SK-N-MC (cell line): Measurements from ENCODE around the gene ARHGEF6.
A peak's percentile ranks its signal among the peaks of the same experiment; 100 is the strongest.

ENCODE experiments used
- DNase-seq: peaks from one replicate; pipeline ENCODE4 v3.0.0-alpha.2; 2011; ENCODE audit warnings: low read depth, low spot score
- H3K27ac ChIP-seq: fragments of 200-600 bp; sonication (generic); 2 replicates; pipeline ENCODE4 v1.5.1; 2016; ENCODE audit warnings: mixed run types
- H3K36me3 ChIP-seq: fragments of 200-600 bp; sonication (generic); 2 replicates; pipeline ENCODE4 v1.6.1; 2017; ENCODE audit warnings: antibody characterized with exemption, low read length, mixed read lengths; ENCODE audit not compliant: insufficient read depth
- H3K4me3 ChIP-seq: fragments of 200-600 bp; sonication (generic); 2 replicates; pipeline ENCODE4 v1.5.1; 2016
- H3K9ac ChIP-seq: fragments of 200-600 bp; sonication (generic); 2 replicates; pipeline ENCODE4 v1.8.0; 2017; ENCODE audit warnings: mixed run types, mixed read lengths; ENCODE audit not compliant: insufficient read length
- H3K9me3 ChIP-seq: fragments of 200-600 bp; sonication (generic); 2 replicates; pipeline ENCODE4 v1.6.1; 2017; ENCODE audit warnings: low read depth, mild to moderate bottlenecking, antibody characterized with exemption, low read length, moderate library complexity, mixed read lengths
- EZH2 ChIP-seq: fragments of 200-600 bp; sonication (generic); IDR thresholded peaks from one replicate; pipeline ENCODE4 v1.6.1; 2017; ENCODE audit warnings: antibody characterized with exemption
- FOXP2 ChIP-seq: optimal IDR thresholded peaks from 2 replicates; pipeline ENCODE3; 2011; ENCODE audit warnings: mild to moderate bottlenecking, moderate library complexity; ENCODE audit not compliant: insufficient read depth; ENCODE audit errors: extremely low read length, control extremely low read depth
- POLR2AphosphoS5 ChIP-seq: IDR thresholded peaks from 2 replicates; pipeline ENCODE4 v1.6.1; 2012; ENCODE audit warnings: mild to moderate bottlenecking, low read depth, low read length, borderline replicate concordance

ARHGEF6 gene

DNA sequence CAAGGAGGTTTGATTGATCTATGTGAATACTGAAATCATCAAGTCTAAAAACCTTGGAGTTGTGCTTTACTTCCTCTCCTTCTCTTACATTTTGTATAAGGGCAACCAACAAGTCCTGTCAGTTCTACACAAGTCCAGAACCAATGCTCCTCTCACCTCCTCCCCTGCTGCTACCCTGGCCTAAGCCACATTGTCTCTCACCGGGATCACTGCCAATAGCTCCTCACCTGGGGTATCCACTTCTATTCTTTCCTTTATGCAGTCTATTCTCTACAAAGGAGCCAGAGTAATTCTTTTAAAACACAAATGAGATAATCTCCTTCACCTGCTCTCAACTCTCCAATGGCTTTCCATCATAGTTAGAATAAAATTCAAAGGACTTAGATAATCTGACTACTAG, 13.3 kb upstream of the ARHGEF6 start:
- no peak overlapping the region for H3K4me3 ChIP-seq
- DNase-seq, result no peak

DNA sequence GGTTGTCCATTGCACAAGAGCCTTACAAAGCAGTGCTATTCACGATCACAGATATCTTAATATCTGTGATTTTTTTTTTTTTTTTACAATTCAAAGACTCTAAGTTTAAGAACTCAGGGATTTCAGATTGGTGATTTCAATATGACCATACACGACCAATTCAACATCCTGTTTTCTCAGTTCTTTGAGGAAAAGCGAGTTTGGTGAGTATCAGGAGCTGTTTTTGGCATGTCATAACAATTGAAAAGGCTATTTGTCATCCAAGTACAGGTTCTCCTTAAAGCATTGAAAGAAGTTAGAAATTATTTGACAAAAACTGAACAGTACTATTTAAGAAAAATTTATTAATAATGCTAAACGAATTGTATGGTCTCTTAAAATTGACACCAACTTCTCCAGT, 9.1 kb upstream of the ARHGEF6 start:
- no peak for DNase-seq
- TF ChIP-seq POLR2AphosphoS5 (no peak), EZH2 (no peak), FOXP2 (no peak)
- H3K9me3 ChIP-seq, result no peaks in the 10 kb centered on the region
- H3K36me3 ChIP-seq, result no peaks in the 10 kb centered on the region
- H3K9ac ChIP-seq, result no peak overlapping the region
- no peak overlapping the region for H3K27ac ChIP-seq
- H3K4me3 ChIP-seq, result no peak overlapping the region

More for the DNA sequence above, 13.3 kb upstream of the ARHGEF6 start:
- Histone ChIP-seq H3K9ac (no peak overlapping the region), H3K27ac (no peak overlapping the region), H3K9me3 (no peaks in the 10 kb centered on the region), H3K36me3 (no peaks in the 10 kb centered on the region)
- no peak for TF ChIP-seq FOXP2
- no peak for TF ChIP-seq POLR2AphosphoS5
- no peak for TF ChIP-seq EZH2

DNA sequence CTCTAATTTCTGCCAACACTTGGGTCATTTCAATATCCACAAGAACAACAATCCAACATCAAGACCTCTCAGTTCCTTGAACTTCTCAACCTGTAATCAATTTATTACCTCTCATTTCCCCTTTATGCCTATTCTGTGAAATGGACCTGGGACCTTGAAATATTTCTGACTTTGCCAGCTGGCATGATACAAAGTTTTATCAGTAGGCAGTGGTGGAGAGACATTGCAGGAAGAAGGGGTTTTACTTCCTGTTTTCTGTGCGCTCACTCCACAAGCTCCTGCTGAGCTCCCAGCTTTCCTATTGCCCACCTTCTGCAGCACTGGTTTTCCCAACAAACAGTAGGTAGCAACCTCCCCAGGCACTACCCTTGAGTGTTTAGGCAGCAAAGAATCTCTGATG, 3.5 kb upstream of the ARHGEF6 start:
- 0 out of 2 replicates have a peak overlapping the region, but pooled peaks have one; percentile 25 for H3K27ac ChIP-seq
- H3K9ac ChIP-seq, result no peak overlapping the region
- H3K9me3 ChIP-seq, result no peaks in the 10 kb centered on the region
- H3K36me3 ChIP-seq, result no peaks in the 10 kb centered on the region
- no peak overlapping the region for H3K4me3 ChIP-seq
- DNase-seq, result no peak
- TF ChIP-seq FOXP2 (no peak), POLR2AphosphoS5 (no peak), EZH2 (no peak)

DNA sequence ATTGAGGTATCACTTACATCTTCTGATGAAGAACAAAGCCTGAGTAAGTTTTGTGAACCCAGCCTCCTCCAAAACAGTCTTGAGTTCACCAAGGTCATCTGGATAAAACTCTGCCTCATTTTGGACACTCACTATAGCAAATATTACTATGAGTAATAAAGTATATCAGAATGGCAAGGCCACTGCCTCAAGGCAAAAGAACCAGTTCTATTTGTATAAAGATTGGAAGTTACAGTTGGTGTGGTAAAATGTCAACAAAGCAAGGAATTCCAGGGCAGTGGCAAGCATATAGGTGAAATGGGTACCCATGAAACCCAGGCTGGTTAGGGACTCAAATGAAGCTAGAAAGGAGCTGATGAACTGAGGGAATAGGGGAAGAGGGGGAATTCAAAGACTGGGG, 2.4 kb upstream of the ARHGEF6 start:
- Histone ChIP-seq H3K9me3 (no peaks in the 10 kb centered on the region), H3K36me3 (no peaks in the 10 kb centered on the region), H3K9ac (no peak overlapping the region), H3K27ac (no peak overlapping the region), H3K4me3 (no peak overlapping the region)
- TF ChIP-seq FOXP2 (no peak), EZH2 (no peak), POLR2AphosphoS5 (no peak)
- DNase-seq, result no peak

DNA sequence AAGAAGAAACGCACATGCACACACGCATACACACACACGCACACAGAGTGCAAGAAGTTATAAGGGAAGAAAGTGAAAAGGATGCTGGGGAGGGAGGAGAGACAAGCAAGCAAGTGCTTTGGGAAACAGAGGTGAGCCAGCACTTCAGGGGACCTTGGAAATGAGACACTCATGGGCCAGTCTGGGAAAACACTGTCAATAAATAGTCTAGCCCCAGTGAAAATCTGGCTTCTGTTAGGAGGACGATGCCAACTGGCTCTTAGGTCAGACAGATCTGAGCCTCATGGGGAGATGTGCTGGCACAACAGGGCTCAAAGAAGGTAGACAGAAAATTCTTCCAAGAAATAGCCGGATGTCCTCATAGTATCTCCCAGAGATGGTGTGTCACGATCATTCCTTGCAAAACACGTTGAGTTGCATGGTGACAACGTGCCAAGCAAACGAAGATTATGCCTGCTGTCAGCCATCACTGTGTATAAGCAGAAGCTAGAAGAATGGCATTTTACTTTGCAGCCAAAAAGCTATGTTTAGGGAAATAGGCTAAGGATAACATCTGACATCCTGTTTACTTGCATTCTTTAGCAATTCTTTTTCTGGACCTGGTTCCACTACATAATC, 557 bp upstream of the ARHGEF6 start:
- H3K27ac ChIP-seq, result no peak overlapping the region
- peak overlapping the region; percentile 71 for H3K4me3 ChIP-seq
- no peak overlapping the region for H3K9ac ChIP-seq
- H3K9me3 ChIP-seq, result no peaks in the 10 kb centered on the region
- no peak for TF ChIP-seq FOXP2
- H3K36me3 ChIP-seq, result no peaks in the 10 kb centered on the region
- DNase-seq, result no peak

DNA sequence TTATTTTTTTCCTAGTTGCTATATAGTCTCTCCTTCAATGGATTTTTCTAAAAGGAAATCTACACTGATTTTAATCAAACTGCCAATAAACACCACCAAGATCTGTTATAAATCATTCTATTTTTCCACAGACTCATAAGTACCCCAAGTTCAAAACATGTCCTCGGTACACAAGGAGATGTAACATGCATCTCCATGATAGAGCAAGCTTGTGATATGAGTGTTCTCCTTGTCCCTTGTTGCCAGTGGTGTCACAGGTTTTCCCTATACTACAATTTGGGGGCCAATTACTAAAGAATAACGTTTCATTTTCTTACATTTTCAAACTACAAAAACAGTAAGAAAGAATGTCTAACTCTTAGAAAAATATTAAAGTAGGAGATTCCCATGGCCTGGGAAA, 491 bp downstream of the ARHGEF6 start:
- no peak for DNase-seq
- TF ChIP-seq EZH2, result no peak
- no peak for TF ChIP-seq FOXP2
- no peak for TF ChIP-seq POLR2AphosphoS5
- no peaks in the 10 kb centered on the region for H3K36me3 ChIP-seq
- H3K4me3 ChIP-seq, result peak overlapping the region; percentile 71
- no peaks in the 10 kb centered on the region for H3K9me3 ChIP-seq
- no peak overlapping the region for H3K27ac ChIP-seq
- peak overlapping the region; percentile 38 for H3K9ac ChIP-seq

DNA sequence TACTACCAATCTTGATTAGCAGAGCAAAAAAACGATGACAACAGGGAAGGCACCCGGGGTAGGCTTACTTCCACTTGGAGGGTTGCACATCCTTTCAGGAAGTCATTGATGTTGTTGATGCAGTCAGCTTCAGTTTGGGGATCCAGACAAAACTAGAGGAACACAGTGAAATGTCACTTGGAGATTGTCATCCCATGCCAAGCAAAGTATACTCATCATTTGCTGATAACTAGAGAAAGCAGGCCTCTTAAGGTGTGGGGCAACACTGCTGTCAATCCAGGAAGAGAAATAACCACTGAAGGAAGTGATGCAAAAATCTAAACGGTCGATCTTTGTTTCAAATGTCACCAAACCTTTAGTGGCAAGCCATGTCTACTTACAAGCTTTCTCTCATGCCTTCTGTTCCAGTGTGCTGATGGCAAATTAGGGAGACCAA, 1.4 kb downstream of the ARHGEF6 start:
- Histone ChIP-seq H3K27ac (peak overlapping the region; percentile 28; the same call in 1 of the 2 replicates), H3K4me3 (peak overlapping the region; percentile 71), H3K36me3 (no peaks in the 10 kb centered on the region), H3K9me3 (no peaks in the 10 kb centered on the region), H3K9ac (no peak overlapping the region)
- DNase-seq, result no peak
- TF ChIP-seq FOXP2 (no peak), POLR2AphosphoS5 (no peak), EZH2 (no peak)

DNA sequence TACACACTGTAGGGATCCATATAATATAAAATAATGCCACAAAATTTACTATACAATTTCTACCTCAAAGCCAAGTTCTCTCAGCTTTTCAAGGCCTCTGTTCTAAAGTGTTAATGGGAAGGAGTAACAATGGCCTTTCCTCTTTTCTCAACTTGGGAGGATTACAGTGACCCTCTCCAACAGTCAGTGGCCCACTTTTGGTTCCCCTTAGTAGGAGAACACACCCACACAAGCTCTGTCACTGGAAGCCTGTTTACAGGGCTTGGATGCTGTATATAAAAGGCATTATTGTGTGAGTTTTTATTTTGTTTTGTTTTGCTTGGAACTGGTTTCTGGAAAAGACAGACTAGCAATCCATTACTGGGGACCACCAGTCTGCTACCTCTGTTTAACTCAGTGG, 1.8 kb downstream of the ARHGEF6 start:
- no peak for DNase-seq
- no peaks in the 10 kb centered on the region for H3K9me3 ChIP-seq
- peak overlapping the region; percentile 71; the same call in 1 of the 2 replicates for H3K4me3 ChIP-seq
- H3K27ac ChIP-seq, result peak overlapping the region; percentile 28; the same call in 1 of the 2 replicates
- no peak for TF ChIP-seq EZH2
- no peak for TF ChIP-seq POLR2AphosphoS5
- no peak for TF ChIP-seq FOXP2
- no peaks in the 10 kb centered on the region for H3K36me3 ChIP-seq
- no peak overlapping the region for H3K9ac ChIP-seq

DNA sequence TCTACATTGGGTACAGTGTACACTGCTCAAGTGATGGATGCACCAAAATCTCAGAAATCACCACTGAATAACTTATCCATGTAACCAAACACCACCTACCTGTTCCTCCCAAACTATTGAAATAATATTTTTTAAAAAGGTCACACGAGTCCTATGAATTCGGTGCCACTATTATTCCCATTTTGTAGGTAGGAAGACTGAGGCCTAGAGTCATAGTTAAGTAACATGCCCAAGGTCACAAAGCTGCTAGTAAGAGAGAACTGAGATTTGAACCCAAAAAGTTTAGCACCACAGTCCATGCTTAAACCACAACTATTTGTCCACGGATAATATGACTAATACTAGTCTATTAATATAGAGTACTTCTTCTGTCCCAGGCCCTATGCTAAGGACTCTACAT, 2.7 kb downstream of the ARHGEF6 start:
- H3K9ac ChIP-seq, result no peak overlapping the region
- H3K9me3 ChIP-seq, result no peaks in the 10 kb centered on the region
- H3K36me3 ChIP-seq, result no peaks in the 10 kb centered on the region
- H3K4me3 ChIP-seq, result no peak overlapping the region
- TF ChIP-seq FOXP2, result no peak
- TF ChIP-seq POLR2AphosphoS5, result no peak
- TF ChIP-seq EZH2, result no peak
- no peak for DNase-seq
- H3K27ac ChIP-seq, result no peak overlapping the region
